Endothelial cell of umbilical vein (primary cell): Measurements from ENCODE around the gene ZNF366. TPM values are rescaled to one million over a fixed set of nuclear protein-coding genes. Genes with fewer than 3 reads are reported as not detected.

Experiments used
- BruUV-seq: library from RNA; stranded (reverse); fragments of 400-500 nt; replicated peaks from 2 replicates; lab custom pipeline; 2021; lab: Mats Ljungman, UMichigan
- CTCF ChIA-PET: fragments of 300-600, 350-600 bp; sonication (Branson Sonifier 250); formaldehyde crosslinking; loops from one replicate; lab custom pipeline; 2021; ENCODE audit warnings: antibody characterized with exemption, inconsistent platforms; lab: Charles Lee
- POLR2A ChIA-PET: fragments of 300-600, 350-600 bp; sonication (Branson Sonifier 250); formaldehyde crosslinking; loops from one replicate; lab custom pipeline; 2021; ENCODE audit warnings: antibody characterized with exemption, inconsistent platforms; lab: Charles Lee
- DNase-seq: peaks from one replicate; pipeline ENCODE4 v3.0.0-alpha.2; 2011; ENCODE audit warnings: low read depth, low spot score
- FAIRE-seq: peaks from 2 replicates; lab custom pipeline; 2011; peaks lifted over from hg19 to GRCh38; lab: Jason Lieb, UNC
- H2AFZ ChIP-seq: 2 replicates; pipeline ENCODE4 v1.6.0; 2012; ENCODE audit warnings: low read depth, low read length, control low read depth, inconsistent platforms
- H3K27ac ChIP-seq: 2 replicates; pipeline ENCODE4 v1.5.1; 2011; ENCODE audit warnings: low read depth, mild to moderate bottlenecking, control low read depth, low read length, moderate library complexity; ENCODE audit not compliant: insufficient read depth
- H3K27me3 ChIP-seq, 2 experiments: 2 replicates each; pipeline versions ENCODE4 v1.6.0 to v1.6.1; 2011; ENCODE audit warnings: low read length in 2 of 2, mixed read lengths in 1 of 2; ENCODE audit not compliant: control insufficient read depth in 2 of 2, insufficient read depth in 2 of 2
- H3K36me3 ChIP-seq, 2 experiments: 2 replicates in 1 of 2; 3 replicates in 1 of 2; pipeline ENCODE4 v1.5.1; 2011; ENCODE audit warnings: low read length in 2 of 2, mild to moderate bottlenecking in 1 of 2, moderate library complexity in 1 of 2; ENCODE audit not compliant: control insufficient read depth in 2 of 2, insufficient read depth in 2 of 2; ENCODE audit errors: extremely low read depth in 1 of 2
- H3K4me1 ChIP-seq: 3 replicates; pipeline ENCODE4 v1.5.1; 2011; ENCODE audit warnings: mild to moderate bottlenecking, low read length; ENCODE audit not compliant: control insufficient read depth, insufficient read depth; ENCODE audit errors: extremely low read depth
- H3K4me2 ChIP-seq: 2 replicates; pipeline ENCODE4 v1.6.1; 2011; ENCODE audit warnings: low read length, control low read depth, mixed read lengths; ENCODE audit not compliant: insufficient read depth
- H3K4me3 ChIP-seq, 3 experiments: fragments of 200-600 bp in 1 of 3; sonication (generic), shearing (Covaris generic) in 1 of 3; replicated peaks in 1 of 3; 2 replicates each; pipeline ENCODE4 v1.5.1; 2011 to 2016; ENCODE audit warnings: control low read depth in 3 of 3, low read length in 3 of 3, mild to moderate bottlenecking in 2 of 3, inconsistent platforms in 1 of 3, low read depth in 1 of 3, moderate library complexity in 1 of 3; ENCODE audit not compliant: insufficient read depth in 1 of 3
- H3K79me2 ChIP-seq: 2 replicates; pipeline ENCODE4 v1.6.0; 2012; ENCODE audit warnings: low read length, inconsistent platforms; ENCODE audit not compliant: control insufficient read depth, insufficient read depth
- H3K9ac ChIP-seq: replicated peaks from 2 replicates; pipeline ENCODE3; 2011; ENCODE audit warnings: low read length, control low read depth; ENCODE audit not compliant: insufficient read depth; ENCODE audit errors: extremely low read depth
- H3K9me1 ChIP-seq: replicated peaks from 3 replicates; pipeline ENCODE4 v1.6.0; 2011; ENCODE audit warnings: mild to moderate bottlenecking, low read length; ENCODE audit not compliant: control insufficient read depth, insufficient read depth; ENCODE audit errors: extremely low read depth
- H3K9me3 ChIP-seq: replicated peaks from 2 replicates; pipeline ENCODE4 v1.5.1; 2012; ENCODE audit warnings: low read length, inconsistent platforms; ENCODE audit not compliant: control insufficient read depth, insufficient read depth
- H4K20me1 ChIP-seq: replicated peaks from 2 replicates; pipeline ENCODE3; 2011; ENCODE audit warnings: mild to moderate bottlenecking, low read length; ENCODE audit not compliant: control insufficient read depth, insufficient read depth; ENCODE audit errors: extremely low read depth
- CTCF ChIP-seq, 2 donors: IDR thresholded peaks; 1 replicate in 1 of 2; 2 replicates in 1 of 2; pipeline ENCODE4 v1.5.1; 2011; ENCODE audit warnings: low read length in 2 of 2, mild to moderate bottlenecking in 2 of 2, moderate library complexity in 2 of 2, control low read depth in 1 of 2, inconsistent platforms in 1 of 2, low read depth in 1 of 2; ENCODE audit not compliant: insufficient read depth in 1 of 2; ENCODE audit errors: extremely low read depth in 1 of 2
- EZH2 ChIP-seq: IDR thresholded peaks from 2 replicates; pipeline ENCODE4 v1.6.1; 2012; ENCODE audit warnings: borderline replicate concordance, low read depth, mild to moderate bottlenecking, moderate library complexity, low read length, inconsistent platforms; ENCODE audit not compliant: severe bottlenecking
- FOS ChIP-seq: IDR thresholded peaks from 2 replicates; pipeline ENCODE4 v1.6.1; 2011; ENCODE audit warnings: mild to moderate bottlenecking, low read length, moderate library complexity, borderline replicate concordance; ENCODE audit not compliant: insufficient read depth
- GATA2 ChIP-seq: IDR thresholded peaks from 2 replicates; pipeline ENCODE4 v1.7.0; 2011; ENCODE audit warnings: low read depth, mild to moderate bottlenecking, moderate library complexity, mixed read lengths, low read length; ENCODE audit not compliant: insufficient read length, insufficient read depth
- JUN ChIP-seq: IDR thresholded peaks from 2 replicates; pipeline ENCODE4 v1.6.1; 2011; ENCODE audit warnings: borderline replicate concordance, low read depth; ENCODE audit not compliant: insufficient read length, insufficient read depth
- MAX ChIP-seq: IDR thresholded peaks from 2 replicates; pipeline ENCODE4 v1.6.1; 2011; ENCODE audit not compliant: insufficient read depth, insufficient read length
- MYC ChIP-seq: IDR thresholded peaks from one replicate; pipeline ENCODE4 v1.6.1; 2011; ENCODE audit warnings: mild to moderate bottlenecking, low read depth, low read length
- POLR2A ChIP-seq: IDR thresholded peaks from 2 replicates; pipeline ENCODE4 v1.6.1; 2012; ENCODE audit warnings: low read depth, mild to moderate bottlenecking, control low read depth, low read length
- POLR2AphosphoS5 ChIP-seq: IDR thresholded peaks from 2 replicates; pipeline ENCODE4 v1.6.1; 2012; ENCODE audit warnings: low read depth, mild to moderate bottlenecking, control low read depth, low read length, moderate library complexity; ENCODE audit not compliant: insufficient read depth
- dilution Hi-C: fragments of 300-500 bp; cut with MboI; formaldehyde crosslinking; loops from one replicate; pipeline ENCODE4 v1.15.0; 2019; ENCODE audit warnings: low sequenced_read_pairs; ENCODE audit not compliant: extremely low pct_ligation_motif_present
- intact Hi-C: fragments of 100-400 bp; cut with micrococcal nuclease; formaldehyde crosslinking; loops from one replicate; pipeline ENCODE4 v1.10.0; 2022
- polyA plus RNA-seq, 4 experiments: library from polyadenylated mRNA; depleted of rRNA in 3 of 4; stranded (reverse) in 3 of 4; unstranded in 1 of 4; fragments of >200 nt; gene quantifications; 2 replicates each; pipeline versions ENCODE4 v1.2.1 to v1.2.3, GENCODE V29; 2011 to 2012; ENCODE audit warnings: missing spikeins in 1 of 4
- total RNA-seq: library from RNA; stranded (reverse); gene quantifications from 2 replicates; pipeline ENCODE4 v1.2.3, GENCODE V29; 2021

ZNF366 gene
- total and polyA plus RNA-seq, 2 donors (not counting 3 experiments of a cell fraction or from before 2014, with no cell fraction given): 1.3 to 4.1 TPM

DNA sequence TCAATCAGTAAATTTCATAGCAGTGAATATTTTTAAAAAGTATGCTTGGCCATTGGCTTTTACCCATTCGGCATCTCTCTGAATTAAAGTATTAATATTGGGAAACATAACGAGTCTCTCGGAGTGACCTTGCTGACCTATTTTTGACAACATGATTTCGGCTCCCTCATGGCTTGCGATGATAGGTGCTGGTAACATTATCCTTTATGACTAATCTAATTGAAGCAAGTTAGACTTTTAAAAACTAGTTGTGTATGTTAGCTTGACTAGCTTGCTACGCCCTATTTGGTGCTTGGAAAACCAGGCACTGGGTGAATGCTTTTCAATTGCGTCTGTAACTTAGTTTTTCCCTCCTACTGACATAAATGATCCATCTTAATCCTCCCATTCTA is 1.1 kb downstream of the ZNF366 start:
- H3K9ac ChIP-seq: no peak overlapping the region
- H3K4me1 ChIP-seq: peaks cover 53% of the 10 kb centered on the region
- H3K4me2 ChIP-seq: no peak overlapping the region
- no TSS peak for BruUV-seq
- no peak for FAIRE-seq
- no peaks in the 10 kb centered on the region for H3K79me2 ChIP-seq
- no peak for DNase-seq
- H2AFZ ChIP-seq: no peak overlapping the region
- no peak for TF ChIP-seq CTCF (IDR thresholded peaks at IDR 0.05; ENCODE audit: extremely low read depth in 1 of 2, insufficient read depth in 1 of 2, low read depth in 1 of 2, low read length in 2 of 2)
- no peak for TF ChIP-seq POLR2A
- TF ChIP-seq POLR2AphosphoS5: no peak
- TF ChIP-seq JUN: no peak
- TF ChIP-seq MYC: no peak
- TF ChIP-seq FOS: no peak
- no peak for TF ChIP-seq MAX
- no peak for TF ChIP-seq GATA2
- TF ChIP-seq EZH2: no peak
- CTCF ChIA-PET: interaction anchor here (0.9 to 3.9 kb wide), 4 partner anchors 14 to 140 kb away, joined by 3 to 19 read pairs (median 5); no protein-coding TSS in a partner anchor
- H3K27ac ChIP-seq: no peak overlapping the region
- H3K9me3 ChIP-seq: no peaks in the 10 kb centered on the region
- no peak overlapping the region for H3K4me3 ChIP-seq
- H3K27me3 ChIP-seq: no peaks in the 10 kb centered on the region
- no peaks in the 10 kb centered on the region for H3K9me1 ChIP-seq
- H3K36me3 ChIP-seq: no peaks in the 10 kb centered on the region
- POLR2A ChIA-PET: interaction anchor here (0.6 kb wide), 1 partner anchor 13 kb away, joined by 14 read pairs; no protein-coding TSS in a partner anchor
- dilution Hi-C loops (no loop called here), intact Hi-C loops (loop anchor here (5.0 kb wide), 2 partner anchors 39 to 119 kb away; no protein-coding TSS in a partner anchor)
- no peaks in the 10 kb centered on the region for H4K20me1 ChIP-seq
